ENCODE measurements around the gene LMAN1L. TPM values are rescaled to one million over a fixed set of nuclear protein-coding genes. Genes with fewer than 3 reads are reported as not detected.

LMAN1L gene
- total and polyA plus RNA-seq, 4 donors: 0.08 TPM; not detected in 3

- Histone ChIP-seq H3K9ac (ENCODE audit: low read depth in 1 of 2, low read length in 2 of 2) (peak overlapping the region in 1 of 2 donors; percentile 7), H3K4me1 (ENCODE audit: control insufficient read depth in 4 of 4, insufficient read depth in 4 of 4, low read length in 3 of 4) (peaks cover 18 to 85% (median 60%) of the 10 kb centered on the region in 4 donors), H3K4me3 (ENCODE audit: low read depth in 1 of 3, low read length in 3 of 3) (no peak overlapping the region), H3K27me3 (ENCODE audit: control insufficient read depth in 4 of 4, insufficient read depth in 4 of 4, low read length in 3 of 4) (no peaks in the 10 kb centered on the region), H3K9me3 (ENCODE audit: control insufficient read depth in 4 of 4, low read length in 3 of 4) (no peaks in the 10 kb centered on the region), H3K27ac (ENCODE audit: low read depth in 1 of 2, low read length in 2 of 2) (peak overlapping the region; percentile 48 to 49), H3K36me3 (ENCODE audit: control insufficient read depth in 4 of 4, insufficient read depth in 3 of 4, low read depth in 1 of 4, low read length in 3 of 4) (no peaks in the 10 kb centered on the region)
- peak; percentile 9 for TF ChIP-seq CTCF (IDR thresholded peaks at IDR 0.05; ENCODE audit: low read depth, low read length, missing input control)
- TF ChIP-seq SP1 (IDR thresholded peaks at IDR 0.05): peak; percentile 38
- no peak for TF ChIP-seq EGR1 (IDR thresholded peaks at IDR 0.05; ENCODE audit: low read depth in 2 of 2)
- WGBS: 60% methylated on average over 13 of the region's 13 CpGs
- no peak for DNase-seq (ENCODE audit: low spot score)
Observed at GRCh38 chr15:74787251-74788041, 25.2 kb upstream of the LMAN1L start.

GRCh38 chr15:74788042-74788682, 24.5 kb upstream of the LMAN1L start:
- no peaks in the 10 kb centered on the region for H3K9me3 ChIP-seq (ENCODE audit: control insufficient read depth in 4 of 4, low read length in 3 of 4)
- TF ChIP-seq RXRA (IDR thresholded peaks at IDR 0.05): no peak
- no peak for TF ChIP-seq YY1 (IDR thresholded peaks at IDR 0.05)
- no peak for TF ChIP-seq ZBTB33 (IDR thresholded peaks at IDR 0.05)
- TF ChIP-seq SP1 (IDR thresholded peaks at IDR 0.05): no peak
- TF ChIP-seq CTCF (IDR thresholded peaks at IDR 0.05; ENCODE audit: low read depth, low read length, missing input control): no peak
- no peak for TF ChIP-seq HNF4G (IDR thresholded peaks at IDR 0.05)
- TF ChIP-seq GABPA (IDR thresholded peaks at IDR 0.05 in 1 of 2, conservative IDR thresholded peaks at IDR 0.05 in 1 of 2): no peak
- TF ChIP-seq MAX (IDR thresholded peaks at IDR 0.05): no peak
- no peak for TF ChIP-seq REST (IDR thresholded peaks at IDR 0.05)
- TF ChIP-seq NR2F2 (IDR thresholded peaks at IDR 0.05): no peak
- H3K9ac ChIP-seq (ENCODE audit: low read depth in 1 of 2, low read length in 2 of 2): peak overlapping the region in 1 of 2 donors; percentile 8
- H3K4me1 ChIP-seq (ENCODE audit: control insufficient read depth in 4 of 4, insufficient read depth in 4 of 4, low read length in 3 of 4): peaks cover 18 to 87% (median 58%) of the 10 kb centered on the region in 4 donors
- DNase-seq (ENCODE audit: low spot score): no peak
- H3K4me3 ChIP-seq (ENCODE audit: low read depth in 1 of 3, low read length in 3 of 3): no peak overlapping the region
- H3K27me3 ChIP-seq (ENCODE audit: control insufficient read depth in 4 of 4, insufficient read depth in 4 of 4, low read length in 3 of 4): no peaks in the 10 kb centered on the region
- H3K27ac ChIP-seq (ENCODE audit: low read depth in 1 of 2, low read length in 2 of 2): peak overlapping the region; percentile 48 to 49
- whole genome bisulfite sequencing: 55% methylated on average over 7 of the region's 7 CpGs
- H3K36me3 ChIP-seq (ENCODE audit: control insufficient read depth in 4 of 4, insufficient read depth in 3 of 4, low read depth in 1 of 4, low read length in 3 of 4): no peaks in the 10 kb centered on the region
